Iris pigment epithelial cell (primary cell): ENCODE measurements around the gene MEOX1.
"Not testable (repeated sequence)": the region's sequence is repeated elsewhere in the genome, so short reads cannot be mapped to it uniquely, and the experiment has no call there.

Source experiments
- DNase-seq: peaks from one replicate; pipeline ENCODE4 v3.0.0-alpha.2; 2011; ENCODE audit warnings: low read depth

MEOX1 gene

DNA sequence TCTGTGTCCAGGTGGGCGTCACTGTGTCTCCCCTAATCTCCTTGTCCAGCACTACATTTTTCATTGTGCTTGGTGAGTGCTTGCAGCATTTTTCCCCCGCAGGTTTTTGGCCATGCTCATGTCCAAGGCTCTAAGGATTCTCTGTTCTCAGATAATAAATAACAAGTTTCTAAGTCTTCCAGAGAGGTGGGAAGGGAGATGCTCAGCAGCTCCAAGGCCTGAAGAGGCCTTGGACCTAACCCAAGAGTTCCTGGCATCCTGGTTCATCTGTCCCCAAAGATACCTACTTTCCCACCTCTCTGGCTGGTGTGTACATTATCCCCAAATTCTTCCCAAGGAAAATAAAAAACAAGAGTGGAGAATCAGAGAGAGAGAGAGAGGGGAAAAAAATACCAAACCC lies 45.3 kb downstream of the MEOX1 start:
- no peak for DNase-seq

- no peak for DNase-seq
Observed at GRCh38 chr17:43616029-43616351, 45.7 kb downstream of the MEOX1 start.

GRCh38 chr17:43615330-43616028 lies 46.2 kb downstream of the MEOX1 start:
- peak; percentile 18 for DNase-seq

- no peak for DNase-seq
Observed at GRCh38 chr17:43614561-43614960, 47.2 kb downstream of the MEOX1 start.

DNA sequence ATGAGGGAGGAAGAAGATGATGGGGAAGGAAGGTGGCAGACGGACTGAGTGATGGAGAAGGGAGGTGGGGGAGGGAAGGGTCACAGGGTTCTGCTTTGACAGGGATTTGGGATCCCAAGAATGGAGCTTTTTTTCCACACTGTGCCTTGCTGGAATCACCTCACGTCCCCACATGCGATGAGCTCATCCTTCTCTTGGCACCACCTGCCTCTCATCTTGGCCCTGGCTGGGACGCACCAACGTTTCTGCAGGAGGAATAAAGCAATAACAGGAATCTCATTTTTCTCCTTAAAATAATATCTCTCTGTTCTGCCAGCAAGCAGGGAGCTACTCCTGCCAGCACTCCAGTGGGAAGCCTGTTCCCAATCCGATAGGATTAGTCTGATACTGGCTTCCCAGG lies 47.8 kb downstream of the MEOX1 start:
- DNase-seq = no peak

- no peak for DNase-seq
Observed at GRCh38 chr17:43612515-43612914, 49.2 kb downstream of the MEOX1 start.

- no peak for DNase-seq
Observed at GRCh38 chr17:43611230-43611969, 50.3 kb downstream of the MEOX1 start.

DNA sequence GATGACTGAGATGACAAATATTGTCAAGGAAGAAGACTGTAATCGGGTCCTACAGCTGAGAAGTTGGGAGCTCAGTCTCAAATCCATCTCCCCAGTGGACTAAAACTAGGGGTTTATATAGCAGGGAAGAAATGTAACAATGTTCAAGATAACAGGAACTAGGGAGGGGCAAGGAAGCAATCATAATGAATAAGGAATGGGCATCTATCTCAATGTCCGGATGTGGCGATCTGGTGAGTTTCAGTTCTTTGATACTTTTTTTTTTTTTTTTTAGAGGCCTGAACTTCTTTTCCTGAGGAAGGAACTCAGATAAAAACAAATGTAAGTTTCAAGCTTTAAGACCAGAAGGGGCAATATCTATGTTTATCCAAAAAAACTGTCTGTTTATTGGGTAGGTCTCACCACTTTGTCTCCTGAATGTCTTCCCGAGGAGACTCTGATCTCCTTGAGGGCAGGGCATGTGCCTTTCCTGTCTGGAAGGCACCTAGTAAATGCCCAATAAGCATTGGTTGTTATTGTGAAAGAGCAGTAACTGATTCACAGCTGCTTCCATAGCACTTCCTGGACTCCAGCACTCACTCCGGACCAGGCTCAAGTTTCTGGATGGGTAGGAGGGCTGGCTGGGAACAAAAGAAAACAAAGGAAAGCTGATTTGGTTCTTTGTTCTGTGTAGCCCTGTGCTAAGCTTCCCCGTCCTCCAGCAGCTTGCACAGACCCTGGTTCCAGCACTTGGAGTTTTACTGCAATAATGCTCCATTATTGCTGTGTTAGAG lies 51.9 kb downstream of the MEOX1 start:
- peak; percentile 26 for DNase-seq

DNA sequence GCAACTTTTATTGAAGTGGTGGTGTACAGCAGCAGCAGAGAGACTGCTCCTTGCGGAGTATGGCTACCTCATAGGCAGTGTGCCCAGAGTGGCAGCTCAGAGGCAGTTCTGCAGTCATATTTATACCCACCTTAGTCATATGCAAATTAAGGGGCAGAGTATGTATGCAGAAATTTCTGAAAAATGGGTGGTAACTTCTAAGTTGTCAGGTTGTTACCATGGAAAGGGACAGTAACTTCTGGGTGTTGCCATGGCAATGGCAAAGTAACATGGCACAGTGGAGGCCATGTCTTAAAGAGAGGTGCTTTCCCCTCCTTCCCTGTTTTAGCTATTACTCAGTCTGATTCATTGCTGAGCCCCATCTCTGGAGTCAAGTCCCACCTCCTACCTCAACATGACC lies 53.4 kb downstream of the MEOX1 start:
- peak; percentile 27 for DNase-seq

DNA sequence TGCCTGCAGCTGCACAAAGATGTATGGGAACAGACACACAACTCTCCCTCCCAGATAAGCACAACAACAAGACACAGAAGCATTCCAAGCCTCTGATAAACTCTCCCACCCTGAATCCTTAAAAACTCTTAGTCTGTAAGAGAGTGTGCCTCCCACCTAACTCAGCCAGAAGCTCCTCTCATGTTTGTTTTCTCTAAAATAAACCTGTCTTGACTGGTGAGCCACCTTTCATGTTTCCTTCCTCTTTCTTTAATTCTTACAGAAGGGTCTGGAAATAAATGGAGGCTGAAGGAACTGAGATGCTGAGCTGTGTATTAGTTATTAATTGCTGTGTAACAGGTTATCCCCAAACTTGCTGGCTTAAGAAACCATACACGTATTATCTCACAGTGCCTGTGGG lies 57.2 kb downstream of the MEOX1 start:
- DNase-seq = no peak

DNA sequence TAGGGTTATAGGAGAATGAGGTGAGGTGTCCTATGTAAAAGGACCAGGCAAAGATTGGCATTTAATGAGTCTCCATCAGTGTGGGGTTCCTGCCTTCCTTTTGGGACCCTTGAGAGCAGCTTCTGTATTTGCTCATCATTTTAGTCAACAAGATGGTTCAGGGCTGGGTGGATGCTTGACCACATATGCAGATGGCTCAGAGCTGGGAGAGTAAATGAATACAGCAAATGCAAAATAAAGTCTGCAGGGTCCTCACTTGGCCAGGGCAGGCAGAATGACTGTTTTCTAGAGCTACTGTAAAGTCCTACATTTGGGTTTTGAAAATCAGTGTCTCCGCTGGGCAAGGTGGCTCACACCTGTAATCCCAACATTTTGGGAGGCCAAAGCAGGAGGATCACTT lies 58.4 kb downstream of the MEOX1 start:
- DNase-seq = no peak

DNA sequence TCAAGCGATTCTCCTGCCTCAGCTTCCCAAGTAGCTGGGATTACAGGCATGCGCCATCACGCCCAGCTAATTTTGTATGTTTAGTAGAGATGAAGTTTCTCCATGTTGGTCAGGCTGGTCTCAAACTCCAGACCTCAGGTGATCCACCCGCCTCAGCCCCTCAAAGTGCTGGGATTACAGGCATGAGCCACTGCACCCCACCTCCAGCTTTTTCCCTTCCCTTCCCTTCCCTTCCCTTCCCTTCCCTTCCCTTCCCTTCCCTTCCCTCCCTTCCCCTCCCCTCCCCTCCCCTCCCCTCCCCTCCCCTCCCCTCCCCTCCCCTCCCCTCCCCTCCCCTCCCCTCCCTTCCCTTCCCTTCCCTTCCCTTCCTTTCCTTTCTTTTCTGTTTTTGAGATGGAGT lies 59.2 kb downstream of the MEOX1 start:
- DNase-seq = not testable (repeated sequence)

DNA sequence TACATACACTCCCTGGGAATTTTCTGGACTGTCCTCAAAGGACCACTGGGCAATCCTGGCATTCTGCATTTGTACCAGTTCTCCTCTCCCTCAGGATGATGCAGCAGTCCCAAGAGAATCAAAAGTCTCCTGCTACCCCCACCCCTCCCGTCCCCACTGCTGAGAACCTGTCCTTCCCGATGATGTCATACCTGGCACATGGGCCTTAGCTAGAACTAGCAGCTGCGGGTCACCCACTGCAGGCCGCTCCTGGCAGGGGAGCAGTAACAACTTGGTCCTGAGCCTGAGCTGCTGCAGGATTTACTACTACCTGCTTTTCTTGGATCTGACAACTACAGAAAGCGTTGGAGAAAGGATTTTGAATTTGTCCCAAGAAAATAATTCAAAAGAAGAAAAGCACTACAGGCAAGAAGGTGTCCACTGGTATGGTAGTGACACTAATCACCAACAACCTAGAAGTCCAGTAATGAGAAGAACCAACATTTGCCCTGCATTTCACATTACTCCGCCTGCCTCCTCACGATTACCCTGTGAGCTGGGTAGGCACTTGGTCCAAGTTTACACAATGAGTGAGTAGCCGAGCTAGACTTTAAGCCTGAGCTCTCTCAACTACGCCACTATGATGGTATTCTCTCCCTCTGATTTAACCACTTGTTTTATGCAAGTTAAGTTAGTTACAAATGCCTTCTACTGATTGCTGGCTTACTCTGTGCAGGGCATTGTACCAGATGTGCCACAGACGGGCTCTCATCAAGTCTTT lies 60.3 kb downstream of the MEOX1 start:
- DNase-seq = peak; percentile 25

DNA sequence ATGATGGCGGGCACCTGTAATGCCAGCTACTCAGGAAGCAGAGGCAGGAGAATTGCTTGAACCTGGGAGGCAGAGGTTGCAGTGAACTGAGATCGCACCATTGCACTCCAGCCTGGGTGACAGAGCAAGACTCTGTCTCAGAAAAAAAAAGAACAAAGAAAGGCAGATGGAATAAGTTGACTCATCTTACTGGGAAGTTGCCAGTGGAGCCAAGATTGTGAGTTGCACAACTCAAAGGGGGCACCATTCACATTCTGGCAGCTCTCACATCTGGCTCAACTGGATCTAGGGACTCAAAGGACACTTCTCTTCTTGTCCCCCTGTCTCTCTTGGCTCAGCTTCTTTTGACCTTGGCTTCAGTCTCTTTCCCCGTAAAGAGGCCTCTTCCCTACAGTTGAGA lies 61.9 kb downstream of the MEOX1 start:
- DNase-seq = peak; percentile 78

- no peak for DNase-seq
Observed at GRCh38 chr17:43599046-43599395, 62.7 kb downstream of the MEOX1 start.

GRCh38 chr17:43598357-43599045 lies 63.2 kb downstream of the MEOX1 start:
- DNase-seq = no peak

DNA sequence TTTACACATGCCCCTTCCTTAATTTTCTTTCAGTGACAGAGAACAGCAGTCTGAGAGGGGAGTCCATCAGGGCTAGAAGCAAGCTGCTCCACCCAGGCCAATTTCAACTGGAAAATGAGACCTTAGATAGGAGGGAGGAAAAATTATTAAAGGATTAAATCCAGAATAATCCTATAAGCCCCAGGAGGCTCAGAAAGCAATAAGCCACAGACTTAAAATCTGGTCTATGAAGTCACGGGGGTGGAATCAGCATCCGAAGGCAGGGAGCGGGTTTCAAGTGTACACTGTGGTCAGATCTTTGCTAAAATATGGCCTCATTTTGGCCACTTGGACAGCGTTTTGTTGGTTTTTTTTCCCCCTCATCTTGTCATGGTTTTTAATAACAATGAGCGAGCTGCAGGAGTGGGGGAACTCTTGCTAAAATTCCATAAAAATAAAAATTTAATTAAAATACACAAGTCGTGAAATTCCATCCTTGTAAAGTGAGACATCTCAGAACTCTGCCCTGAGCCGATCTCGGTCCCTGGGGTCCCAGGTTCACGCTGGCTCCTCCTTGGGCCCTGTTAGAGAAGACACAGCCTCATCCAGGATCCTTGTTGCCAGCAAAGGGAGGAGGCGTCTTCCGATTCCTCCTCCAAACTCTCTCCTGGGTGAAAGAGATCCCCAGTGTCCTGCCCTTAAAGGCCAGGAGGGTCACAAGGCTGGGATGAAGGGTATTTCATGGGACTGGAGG lies 63.9 kb downstream of the MEOX1 start:
- DNase-seq = no peak

DNA sequence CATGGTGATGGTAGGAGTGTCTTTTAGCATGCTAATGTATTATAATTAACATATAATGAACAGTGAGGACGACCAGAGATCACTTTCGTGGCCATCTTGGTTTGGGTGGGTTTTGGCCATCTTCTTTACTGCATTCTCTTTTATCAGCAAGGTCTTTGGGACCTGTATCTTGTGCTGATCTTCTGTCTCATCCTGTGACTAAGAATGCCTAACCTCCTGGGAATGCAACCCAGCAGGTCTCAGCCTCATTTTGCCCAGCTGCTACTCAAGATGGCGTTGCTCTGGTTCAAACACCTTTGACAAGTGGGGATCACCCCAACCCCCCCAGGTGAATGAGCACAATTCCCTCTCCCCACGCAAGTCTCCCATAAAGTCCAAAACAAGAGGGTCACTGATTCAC lies 66.3 kb downstream of the MEOX1 start:
- DNase-seq = no peak

GRCh38 chr17:43591779-43592562 lies 69.8 kb downstream of the MEOX1 start:
- DNase-seq = peak; percentile 63

- no peak for DNase-seq
Observed at GRCh38 chr17:43591001-43591400, 70.7 kb downstream of the MEOX1 start.
